ENCODE data around the gene HIGD2A.

The HIGD2A gene

GRCh38 chr5:176368726-176369125, 19.8 kb upstream of the HIGD2A start:
- FAIRE-seq, result no peak
- no peak for DNase-seq (ENCODE audit: low spot score)

GRCh38 chr5:176369934-176370711, 18.4 kb upstream of the HIGD2A start:
- DNase-seq (ENCODE audit: low spot score) (no peak), FAIRE-seq (no peak)

DNA sequence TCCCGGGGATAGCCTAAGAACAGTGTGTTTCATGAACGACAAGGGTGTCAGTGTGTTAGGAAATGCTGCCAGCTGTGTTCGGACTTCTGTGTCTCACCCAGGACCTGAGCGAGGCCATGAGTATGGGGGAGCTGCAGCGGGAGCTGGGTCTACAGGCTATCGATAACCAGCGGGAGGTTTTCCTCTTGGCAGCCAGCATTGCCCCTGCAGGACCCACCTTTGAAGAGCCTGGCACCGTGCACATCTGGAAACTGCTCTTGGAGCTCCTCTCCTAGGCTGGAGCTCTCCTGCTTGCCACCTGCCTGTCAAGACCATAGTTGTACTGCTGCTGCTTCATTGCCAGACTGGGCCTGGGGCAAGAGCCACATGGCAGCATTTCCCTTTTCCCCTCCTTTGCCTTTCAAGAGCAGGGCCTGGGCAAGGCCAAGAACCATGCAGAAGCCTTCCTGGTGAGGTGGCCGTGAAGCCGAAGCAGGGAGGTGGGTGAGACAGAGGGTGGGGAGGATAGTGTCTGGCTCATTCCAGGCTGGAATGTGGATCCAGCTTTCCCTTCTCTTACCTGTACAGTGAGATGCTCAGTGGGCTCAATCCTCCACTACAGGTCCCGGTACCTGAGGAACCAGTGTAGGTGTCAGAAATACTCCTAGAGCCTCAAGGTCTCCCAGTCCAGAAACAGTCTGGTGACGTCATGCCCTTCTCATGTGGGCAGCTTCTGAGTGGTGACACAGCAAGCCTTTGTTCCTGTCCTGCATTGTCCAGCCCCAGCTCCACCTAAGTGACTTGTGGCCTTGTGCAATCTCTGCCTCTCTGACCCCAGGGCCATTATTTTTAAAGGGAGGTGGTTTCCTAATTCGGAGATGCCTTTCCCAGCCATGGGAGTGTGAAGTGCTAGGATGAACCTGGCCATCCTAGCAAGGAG, 16.7 kb upstream of the HIGD2A start:
- no peak for FAIRE-seq
- no peak for DNase-seq (ENCODE audit: low spot score)

GRCh38 chr5:176373100-176373818, 15.3 kb upstream of the HIGD2A start:
- no peak for FAIRE-seq
- DNase-seq (ENCODE audit: low spot score), result no peak

GRCh38 chr5:176379881-176380280, 8.7 kb upstream of the HIGD2A start:
- DNase-seq (ENCODE audit: low spot score) (no peak), FAIRE-seq (no peak)

DNA sequence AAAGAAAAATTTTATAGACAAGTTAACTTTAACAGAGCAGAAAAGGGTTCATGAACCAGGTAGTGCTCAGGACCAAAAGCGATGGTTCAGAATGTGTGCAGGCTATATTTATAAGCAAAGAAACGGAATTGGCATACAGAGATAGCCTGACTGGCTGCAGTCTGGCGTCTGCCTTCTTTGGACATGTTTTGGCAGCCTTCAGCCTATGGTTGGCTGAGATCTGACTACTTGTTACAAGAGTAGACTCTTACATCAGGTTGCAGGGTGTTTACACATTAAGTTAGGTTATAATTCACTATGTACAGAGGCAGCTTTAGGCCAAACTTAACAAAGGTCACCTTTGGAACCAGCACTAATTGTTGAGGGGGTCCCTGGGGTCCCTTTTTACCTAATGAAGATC, 7.1 kb upstream of the HIGD2A start:
- DNase-seq (ENCODE audit: low spot score) (no peak), FAIRE-seq (no peak)

DNA sequence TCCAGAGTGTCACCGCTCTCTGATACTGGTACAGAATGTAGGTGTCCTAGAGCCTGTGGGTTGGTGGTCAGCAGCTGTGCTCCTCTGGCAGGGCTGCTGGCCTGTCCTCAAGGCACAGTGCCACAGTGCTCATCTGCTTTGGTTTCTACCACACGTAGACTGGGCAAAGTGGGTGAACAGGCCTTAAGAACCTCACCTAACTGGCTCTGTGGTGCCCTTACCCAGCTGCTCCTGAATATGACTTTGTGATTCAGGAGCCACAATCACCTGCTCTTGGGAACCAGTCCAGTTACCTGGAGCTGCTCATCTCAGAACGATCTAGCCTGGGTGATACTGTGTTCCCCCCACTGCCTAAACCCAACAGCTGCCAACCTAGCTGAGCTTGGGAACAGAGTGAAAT, 6.6 kb upstream of the HIGD2A start:
- FAIRE-seq (no peak), DNase-seq (ENCODE audit: low spot score) (no peak)

DNA sequence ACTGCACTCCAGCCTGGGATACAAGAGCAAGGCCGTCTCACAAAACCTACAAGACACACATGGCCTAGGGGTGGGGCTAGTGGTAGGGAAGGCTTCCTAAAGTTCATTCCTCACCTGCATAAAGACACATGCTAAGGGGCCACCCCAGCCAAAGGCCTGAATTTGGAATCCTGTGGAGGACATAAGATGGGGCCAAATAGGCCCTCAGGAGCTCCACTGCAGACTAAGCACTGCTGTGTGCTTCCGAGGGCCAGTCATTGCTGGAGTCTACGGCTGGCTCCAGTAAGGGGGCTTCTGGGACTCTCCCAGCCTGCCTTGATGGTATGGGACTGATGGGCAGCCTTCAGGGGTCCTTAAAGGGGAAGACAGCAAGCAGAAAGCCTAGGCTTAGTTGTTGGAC, 5.8 kb upstream of the HIGD2A start:
- FAIRE-seq (no peak), DNase-seq (ENCODE audit: low spot score) (no peak)

DNA sequence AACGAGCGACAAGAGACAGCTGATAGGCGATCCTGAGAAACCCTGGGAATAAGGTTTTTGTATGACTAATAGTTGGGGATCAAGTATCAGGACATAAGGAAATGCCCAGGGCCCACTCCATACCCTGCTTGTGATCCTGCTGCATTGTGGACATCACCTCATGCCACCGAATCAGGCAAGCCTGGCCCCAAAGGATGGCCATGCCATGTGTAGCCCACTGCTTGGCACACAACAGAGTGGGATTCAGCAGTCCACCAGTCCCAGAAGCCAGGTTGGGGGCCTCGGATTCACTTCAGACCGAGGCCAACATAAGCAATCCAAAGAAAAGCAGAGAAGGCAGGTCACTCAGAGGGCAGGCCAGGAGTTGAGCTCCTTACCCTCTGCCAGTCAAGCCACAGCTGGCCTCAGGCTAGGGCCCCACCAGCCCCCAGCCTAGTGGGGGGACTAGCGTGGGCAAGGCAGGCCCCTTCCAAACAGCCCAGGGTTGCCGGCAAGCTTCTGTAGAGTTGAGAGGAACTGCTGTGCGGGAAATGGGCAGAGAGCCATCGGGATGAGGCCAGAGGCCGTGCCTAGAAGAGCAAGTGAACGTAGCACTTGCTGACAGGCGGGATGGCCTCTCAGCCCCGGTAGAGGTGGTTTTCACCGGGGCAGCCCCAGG, 5.2 kb upstream of the HIGD2A start:
- DNase-seq (ENCODE audit: low spot score), result no peak
- FAIRE-seq, result no peak

DNA sequence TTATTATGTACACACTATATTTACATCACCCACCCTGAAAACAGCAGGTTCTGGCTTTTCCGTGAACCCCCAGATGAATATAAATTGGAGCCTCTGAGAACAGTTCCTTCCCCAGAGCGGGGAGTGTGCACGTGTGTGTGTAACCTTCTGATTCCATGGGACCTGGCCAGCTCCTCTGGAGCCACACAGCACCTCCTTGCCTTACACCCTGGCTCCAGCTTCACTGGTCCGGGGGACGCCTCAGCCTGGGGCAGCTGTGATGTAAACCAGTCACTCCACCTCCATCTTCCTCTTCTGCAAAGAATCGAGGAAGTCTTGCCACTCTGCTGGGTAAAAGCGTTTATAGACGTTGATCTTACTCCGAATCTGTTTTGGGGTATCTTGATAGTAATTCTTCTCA, 4.6 kb upstream of the HIGD2A start:
- FAIRE-seq, result no peak
- no peak for DNase-seq (ENCODE audit: low spot score)

DNA sequence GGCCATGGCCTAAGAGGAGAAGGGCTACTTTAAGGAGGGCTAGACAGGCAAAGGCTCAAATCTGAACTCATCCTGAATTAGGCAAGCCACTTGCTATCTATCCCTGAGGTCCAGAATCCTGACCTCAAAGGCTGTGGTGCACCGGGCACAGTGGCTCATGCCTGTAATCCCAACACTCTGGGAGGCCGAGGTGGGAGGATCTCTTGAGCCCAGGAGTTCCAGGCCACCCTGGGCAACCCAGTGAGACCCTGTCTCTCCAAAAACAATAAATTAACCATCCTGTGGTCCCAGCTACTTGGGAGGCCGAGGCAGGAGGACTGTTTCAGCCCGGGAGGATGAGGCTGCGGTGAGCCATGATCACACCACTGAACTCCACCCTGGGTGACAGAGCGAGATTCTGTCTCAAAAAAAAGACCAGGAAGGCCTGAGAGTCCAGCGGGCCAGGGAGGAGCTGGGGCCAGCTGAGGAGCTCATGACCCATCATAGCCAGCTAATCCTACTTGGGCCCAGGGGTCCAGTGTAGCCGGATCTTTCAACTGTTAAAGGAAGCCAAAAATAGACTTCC, 4.1 kb upstream of the HIGD2A start:
- FAIRE-seq (no peak), DNase-seq (ENCODE audit: low spot score) (no peak)

DNA sequence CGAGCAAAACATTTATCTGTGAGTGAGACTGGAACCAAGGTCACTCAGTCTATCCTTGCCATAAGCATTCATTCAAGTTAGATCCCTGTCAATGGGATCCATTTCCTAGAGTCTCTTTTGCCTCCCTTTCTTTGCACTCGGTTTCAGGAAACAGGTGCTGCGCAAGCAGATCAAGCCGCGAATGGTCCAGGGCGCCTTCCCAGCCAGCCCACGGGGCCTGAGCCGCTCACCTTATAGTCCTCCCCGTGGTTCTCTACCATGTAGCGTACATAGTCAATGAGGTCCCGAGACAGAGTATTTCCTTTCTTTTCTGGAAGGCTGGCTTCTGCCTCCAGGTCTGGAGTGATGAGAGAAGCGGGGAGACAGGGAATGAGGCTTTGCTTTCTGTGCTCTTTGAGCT, 3.6 kb upstream of the HIGD2A start:
- DNase-seq (ENCODE audit: low spot score) (no peak), FAIRE-seq (no peak)

GRCh38 chr5:176386491-176386890, 2.1 kb upstream of the HIGD2A start:
- no peak for FAIRE-seq
- DNase-seq (ENCODE audit: low spot score), result no peak

- FAIRE-seq (no peak), DNase-seq (ENCODE audit: low spot score) (no peak)
Observed at GRCh38 chr5:176387384-176387925, 1.1 kb upstream of the HIGD2A start.

- DNase-seq (ENCODE audit: low spot score) (peak; percentile 13), FAIRE-seq (no peak)
Observed at GRCh38 chr5:176388003-176388443, 528 bp upstream of the HIGD2A start.

DNA sequence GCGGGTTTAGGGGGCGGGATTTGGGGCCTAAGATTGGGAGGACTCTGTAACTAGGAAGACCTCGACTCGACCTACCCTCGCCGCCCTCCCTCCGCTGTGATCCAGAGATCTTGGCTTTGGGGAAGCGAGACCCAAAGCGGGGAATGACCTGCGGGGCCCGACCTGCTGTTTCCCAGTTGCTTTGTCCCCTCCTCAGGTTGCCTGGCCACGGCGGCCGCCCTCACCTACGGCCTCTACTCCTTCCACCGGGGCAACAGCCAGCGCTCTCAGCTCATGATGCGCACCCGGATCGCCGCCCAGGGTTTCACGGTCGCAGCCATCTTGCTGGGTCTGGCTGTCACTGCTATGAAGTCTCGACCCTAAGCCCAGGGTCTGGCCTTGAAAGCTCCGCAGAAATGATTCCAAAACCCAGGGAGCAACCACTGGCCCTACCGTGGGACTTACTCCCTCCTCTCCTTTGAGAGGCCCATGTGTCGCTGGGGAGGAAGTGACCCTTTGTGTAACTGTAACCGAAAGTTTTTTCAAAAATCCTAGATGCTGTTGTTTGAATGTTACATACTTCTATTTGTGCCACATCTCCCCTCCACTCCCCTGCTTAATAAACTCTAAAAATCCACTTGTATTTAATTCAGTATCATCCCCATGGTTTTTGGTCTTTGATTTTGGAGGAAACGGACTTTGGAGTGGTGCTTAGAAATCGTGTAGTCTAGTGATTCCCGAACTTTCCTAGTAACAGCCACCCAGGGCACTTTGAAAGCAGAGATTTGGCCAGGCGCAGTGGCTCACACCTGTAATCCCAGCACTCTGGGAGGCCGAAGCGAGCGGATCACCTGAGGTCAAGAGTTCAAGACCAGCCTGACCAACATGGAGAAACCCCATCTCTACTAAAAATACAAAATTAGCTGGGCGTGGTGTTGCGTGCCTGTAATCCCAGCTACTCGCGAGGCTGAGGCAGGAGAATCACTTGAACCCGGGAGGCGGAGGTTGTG, 878 bp downstream of the HIGD2A start:
- no peak for FAIRE-seq
- no peak for DNase-seq (ENCODE audit: low spot score)

GRCh38 chr5:176391479-176391878, 2.9 kb downstream of the HIGD2A start:
- DNase-seq (ENCODE audit: low spot score) (no peak), FAIRE-seq (no peak)

DNA sequence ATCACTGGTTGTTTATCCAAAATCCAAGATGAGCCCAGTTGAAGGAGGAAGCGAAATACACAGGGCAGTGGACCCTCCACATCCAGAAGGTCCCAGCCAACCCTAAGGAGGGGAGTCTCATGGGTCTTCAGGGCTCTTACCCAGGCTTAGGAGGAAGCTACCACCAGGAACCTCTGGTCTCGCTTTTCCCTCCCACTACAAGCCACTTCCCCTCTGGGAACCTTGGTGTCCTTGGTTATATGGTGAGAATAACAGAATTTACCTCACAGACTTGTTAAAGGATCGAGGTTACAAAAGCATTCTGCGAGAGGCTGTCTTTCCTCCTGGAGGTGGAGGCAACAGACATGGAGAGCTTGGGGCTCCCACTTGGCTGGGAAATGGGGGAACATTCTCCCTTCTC, 3.4 kb downstream of the HIGD2A start:
- FAIRE-seq (no peak), DNase-seq (ENCODE audit: low spot score) (no peak)

- no peak for DNase-seq (ENCODE audit: low spot score)
- no peak for FAIRE-seq
Observed at GRCh38 chr5:176392526-176392925, 4.0 kb downstream of the HIGD2A start.

DNA sequence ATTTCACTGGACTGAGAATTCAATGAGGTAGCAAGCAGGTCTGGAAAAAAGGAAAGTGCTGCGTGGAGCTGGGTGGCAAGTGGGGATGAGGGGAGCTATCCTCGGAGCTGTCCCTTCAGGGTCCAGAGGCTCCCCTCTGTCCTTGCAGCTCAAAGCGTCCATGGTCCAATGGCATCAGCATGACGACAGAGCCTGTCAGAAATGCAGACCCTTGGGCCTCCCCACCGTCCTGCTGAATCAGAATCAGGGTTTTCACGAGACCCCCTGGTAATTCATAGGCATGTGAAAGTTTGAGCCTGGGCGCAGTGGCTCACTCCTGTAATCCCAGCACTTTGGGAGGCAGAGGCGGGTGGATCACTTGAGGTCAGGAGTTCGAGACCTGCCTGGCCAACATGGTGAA, 5.5 kb downstream of the HIGD2A start:
- FAIRE-seq (no peak), DNase-seq (ENCODE audit: low spot score) (no peak)

Measured in RCC 7860 (cell line).